OCI-LY7 (cell line): ENCODE data around the gene ANG. TPM values are rescaled to one million over a fixed set of nuclear protein-coding genes. Genes with fewer than 3 reads are reported as not detected.

ENCODE experiments used
- BruUV-seq: library from RNA; stranded (reverse); fragments of 400-500 nt; replicated peaks from 2 replicates; lab custom pipeline; 2021; lab: Mats Ljungman, UMichigan
- CTCF ChIA-PET: fragments of 300-600 bp; sonication (Branson Sonifier 250); formaldehyde crosslinking; loops from one replicate; lab custom pipeline; 2022; ENCODE audit warnings: antibody characterized with exemption; ENCODE audit not compliant: unreplicated experiment; lab: Charles Lee
- POLR2A ChIA-PET: fragments of 300-600 bp; sonication (Branson Sonifier 250); formaldehyde crosslinking; loops from one replicate; lab custom pipeline; 2022; ENCODE audit warnings: antibody characterized with exemption; lab: Charles Lee
- DNase-seq: peaks from one replicate; pipeline ENCODE4 v3.0.0-alpha.2; 2015; ENCODE audit warnings: low spot score
- H2AFZ ChIP-seq: fragments of 200-600 bp; sonication (generic), shearing (Covaris generic); 2 replicates; pipeline ENCODE4 v1.6.1; 2014; ENCODE audit warnings: mild to moderate bottlenecking, antibody characterized with exemption, low read length, moderate library complexity
- H3K27ac ChIP-seq: fragments of 200-600 bp; sonication (generic); 2 replicates; pipeline ENCODE4 v1.5.1; 2014; ENCODE audit warnings: mixed run types, low read depth, mild to moderate bottlenecking, moderate library complexity, low read length, inconsistent platforms; ENCODE audit not compliant: poor library complexity, severe bottlenecking
- H3K36me3 ChIP-seq: fragments of 200-600 bp; sonication (generic); 2 replicates; pipeline ENCODE4 v1.6.1; 2014; ENCODE audit warnings: mild to moderate bottlenecking, antibody characterized with exemption, low read length, moderate library complexity, mixed read lengths; ENCODE audit not compliant: insufficient read depth
- H3K4me1 ChIP-seq: fragments of 200-600 bp; sonication (generic); 2 replicates; pipeline ENCODE4 v1.5.1; 2014; ENCODE audit warnings: mild to moderate bottlenecking, low read length; ENCODE audit not compliant: insufficient read depth, poor library complexity, severe bottlenecking
- H3K4me2 ChIP-seq: fragments of 200-600 bp; sonication (generic); 2 replicates; pipeline ENCODE4 v1.6.1; 2014; ENCODE audit warnings: mild to moderate bottlenecking, low read length
- H3K4me3 ChIP-seq: fragments of 200-600 bp; sonication (generic); 2 replicates; pipeline ENCODE4 v1.5.1; 2014; ENCODE audit warnings: mild to moderate bottlenecking, low read depth, low read length; ENCODE audit not compliant: poor library complexity, severe bottlenecking
- H3K79me2 ChIP-seq: fragments of 200-600 bp; sonication (generic); 2 replicates; pipeline ENCODE4 v1.6.1; 2016; ENCODE audit warnings: low read depth, mild to moderate bottlenecking, low read length, moderate library complexity, mixed read lengths; ENCODE audit not compliant: insufficient read depth
- H3K9me2 ChIP-seq: fragments of 200-600 bp; sonication (generic); 2 replicates; pipeline ENCODE4 v1.6.1; 2016; ENCODE audit warnings: mild to moderate bottlenecking, low read length, mixed read lengths; ENCODE audit not compliant: insufficient read depth
- H3K9me3 ChIP-seq: fragments of 200-600 bp; sonication (generic); 2 replicates; pipeline ENCODE4 v1.6.1; 2014; ENCODE audit warnings: mild to moderate bottlenecking, mixed run types, low read length, mixed read lengths
- H4K20me1 ChIP-seq: fragments of 200-600 bp; sonication (generic); 2 replicates; pipeline ENCODE4 v1.6.1; 2014; ENCODE audit warnings: mild to moderate bottlenecking, antibody characterized with exemption, low read length, moderate library complexity, mixed read lengths; ENCODE audit not compliant: insufficient read depth
- EZH2phosphoT487 ChIP-seq: fragments of 200-600 bp; sonication (generic); IDR thresholded peaks from 2 replicates; pipeline ENCODE4 v1.6.1; 2018; ENCODE audit warnings: low read depth, borderline replicate concordance, mild to moderate bottlenecking, mixed run types, antibody characterized with exemption, low read length, moderate library complexity, mixed read lengths
- intact Hi-C: fragments of 100-400 bp; cut with micrococcal nuclease; formaldehyde crosslinking; loops from one replicate; pipeline ENCODE4 v1.10.0; 2022; ENCODE audit not compliant: unreplicated experiment
- total RNA-seq, 2 experiments: library from RNA; depleted of rRNA in 1 of 2; stranded (reverse); fragments of >200 nt in 1 of 2; shearing (Covaris generic) in 1 of 2; gene quantifications; 2 replicates each; pipeline ENCODE4 v1.2.3, GENCODE V29; 2014 to 2022
- TF ChIP-seq, protein P1 (sequence below): fragments of 200-600 bp; sonication (generic); conservative IDR thresholded peaks from 2 replicates; pipeline ENCODE4 v1.5.1; 2014; ENCODE audit warnings: mild to moderate bottlenecking, antibody characterized with exemption, low read length, moderate library complexity, mixed read lengths

Gene ANG
- total RNA-seq, 2 experiments from 2014 or later: not detected

DNA sequence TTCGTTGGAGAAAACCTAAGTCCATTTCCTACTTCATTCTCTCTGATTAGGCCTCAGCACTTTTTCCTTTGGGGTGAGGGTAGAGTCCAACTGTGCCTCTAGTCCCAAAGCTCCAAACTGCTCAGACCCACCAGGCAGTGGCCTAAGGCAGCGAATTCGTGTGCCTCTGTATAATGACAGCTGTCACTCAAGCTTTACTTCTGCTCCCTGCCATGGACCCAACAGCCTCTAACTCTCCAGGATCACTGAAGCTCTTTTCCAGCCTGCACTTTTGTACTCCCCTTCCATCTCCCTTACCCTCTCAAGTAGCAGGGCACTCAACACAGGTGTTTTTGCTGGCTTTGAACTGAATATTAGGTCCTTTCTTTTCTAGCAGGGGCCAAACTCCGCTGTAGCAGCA is 32.3 kb upstream of the ANG start:
- Histone ChIP-seq H3K79me2 (no peaks in the 10 kb centered on the region), H3K4me1 (no peaks in the 10 kb centered on the region), H3K4me2 (no peak overlapping the region), H2AFZ (no peak overlapping the region), H3K27ac (no peak overlapping the region), H3K9me3 (no peaks in the 10 kb centered on the region), H3K4me3 (no peak overlapping the region), H3K9me2 (no peaks in the 10 kb centered on the region), H4K20me1 (no peaks in the 10 kb centered on the region), H3K36me3 (no peaks in the 10 kb centered on the region)
- no TSS peak for BruUV-seq
- ChIA-PET POLR2A (no interaction called here), CTCF (no interaction called here)
- DNase-seq: no peak
- intact Hi-C loops: no loop called here
- TF ChIP-seq, protein P1, sequence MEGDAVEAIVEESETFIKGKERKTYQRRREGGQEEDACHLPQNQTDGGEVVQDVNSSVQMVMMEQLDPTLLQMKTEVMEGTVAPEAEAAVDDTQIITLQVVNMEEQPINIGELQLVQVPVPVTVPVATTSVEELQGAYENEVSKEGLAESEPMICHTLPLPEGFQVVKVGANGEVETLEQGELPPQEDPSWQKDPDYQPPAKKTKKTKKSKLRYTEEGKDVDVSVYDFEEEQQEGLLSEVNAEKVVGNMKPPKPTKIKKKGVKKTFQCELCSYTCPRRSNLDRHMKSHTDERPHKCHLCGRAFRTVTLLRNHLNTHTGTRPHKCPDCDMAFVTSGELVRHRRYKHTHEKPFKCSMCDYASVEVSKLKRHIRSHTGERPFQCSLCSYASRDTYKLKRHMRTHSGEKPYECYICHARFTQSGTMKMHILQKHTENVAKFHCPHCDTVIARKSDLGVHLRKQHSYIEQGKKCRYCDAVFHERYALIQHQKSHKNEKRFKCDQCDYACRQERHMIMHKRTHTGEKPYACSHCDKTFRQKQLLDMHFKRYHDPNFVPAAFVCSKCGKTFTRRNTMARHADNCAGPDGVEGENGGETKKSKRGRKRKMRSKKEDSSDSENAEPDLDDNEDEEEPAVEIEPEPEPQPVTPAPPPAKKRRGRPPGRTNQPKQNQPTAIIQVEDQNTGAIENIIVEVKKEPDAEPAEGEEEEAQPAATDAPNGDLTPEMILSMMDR: no peak
- TF ChIP-seq EZH2phosphoT487: no peak

DNA sequence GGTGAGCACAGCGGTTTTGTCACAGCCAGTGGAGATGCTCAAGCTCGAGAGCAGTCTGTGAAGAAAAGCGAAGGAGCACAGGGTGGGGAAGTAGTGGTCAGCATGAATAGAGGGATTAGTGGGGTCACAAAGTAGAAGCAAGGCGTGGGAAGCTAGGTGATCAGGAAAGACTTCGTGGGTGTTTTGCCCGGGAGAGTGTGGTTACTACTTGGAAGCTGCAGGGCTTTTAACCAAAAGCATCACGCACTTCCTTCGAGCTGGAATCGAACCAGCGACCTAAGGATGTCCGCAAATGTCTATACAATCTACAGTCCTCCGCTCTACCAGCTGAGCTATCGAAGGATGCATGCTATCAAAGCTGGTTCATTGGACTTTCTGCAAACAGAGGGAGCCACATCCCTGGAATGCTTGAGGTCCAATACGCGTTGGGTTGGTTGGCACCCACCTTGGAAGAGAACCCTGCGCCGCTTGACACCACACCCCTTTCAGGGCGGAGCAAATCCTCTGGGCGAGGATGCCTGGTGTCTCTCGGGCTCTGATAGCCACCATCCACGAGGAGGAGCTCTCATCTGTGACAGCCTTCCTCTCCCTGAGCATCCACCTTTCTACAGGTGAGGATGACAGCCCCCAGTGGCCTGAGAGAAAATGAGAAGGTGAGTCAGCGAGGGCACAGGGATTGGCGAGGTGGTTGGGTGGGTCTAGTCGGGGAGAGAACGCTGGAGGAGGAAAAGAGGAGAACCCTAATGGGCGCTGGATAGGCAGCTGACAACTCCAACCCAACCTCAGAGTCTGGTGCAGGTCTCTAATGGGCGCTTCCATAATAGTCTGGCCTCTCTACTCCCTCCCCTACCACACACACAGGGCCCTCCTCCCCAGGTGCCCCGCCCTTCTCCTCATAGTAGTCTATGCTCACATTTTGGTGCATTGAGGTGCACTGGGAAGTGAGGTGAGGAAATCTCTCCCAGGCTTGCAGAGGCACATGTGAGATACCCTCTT is 31.1 kb upstream of the ANG start:
- no peaks in the 10 kb centered on the region for H4K20me1 ChIP-seq
- H3K4me2 ChIP-seq: no peak overlapping the region
- ChIA-PET POLR2A (interaction anchor here (0.7 kb wide), 1 partner anchor 1544 kb away, joined by 4 read pairs; no protein-coding TSS in a partner anchor), CTCF (no interaction called here)
- H3K36me3 ChIP-seq: no peaks in the 10 kb centered on the region
- intact Hi-C loops: no loop called here
- no peak for DNase-seq
- TF ChIP-seq, protein P1: peak; percentile 41; the same call in 1 of the 2 replicates
- TF ChIP-seq EZH2phosphoT487: no peak
- H3K4me1 ChIP-seq: no peaks in the 10 kb centered on the region
- no peak overlapping the region for H3K27ac ChIP-seq
- no TSS peak for BruUV-seq
- no peaks in the 10 kb centered on the region for H3K79me2 ChIP-seq
- H2AFZ ChIP-seq: no peak overlapping the region
- no peak overlapping the region for H3K4me3 ChIP-seq
- H3K9me2 ChIP-seq: no peaks in the 10 kb centered on the region
- H3K9me3 ChIP-seq: no peaks in the 10 kb centered on the region

DNA sequence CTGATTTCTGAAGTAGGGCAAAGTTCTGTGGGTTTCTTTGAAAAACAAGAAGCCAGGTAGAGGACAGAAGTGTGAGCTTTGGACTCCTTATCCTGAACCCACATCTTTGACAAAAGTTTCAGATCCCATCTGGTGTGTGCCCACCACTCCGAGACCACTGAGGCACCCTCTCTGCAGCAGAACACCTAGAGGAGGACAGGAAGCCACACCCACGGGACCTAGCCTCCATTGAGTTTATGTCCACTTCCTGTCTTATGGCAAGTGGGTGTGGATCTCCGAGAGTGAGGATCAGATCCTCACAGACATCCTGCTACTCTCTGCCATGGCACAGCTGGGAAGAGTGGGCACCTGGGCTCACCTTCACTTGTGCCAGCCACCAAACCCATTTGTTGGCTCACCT is 30.3 kb upstream of the ANG start:
- Histone ChIP-seq H2AFZ (no peak overlapping the region), H3K9me2 (no peaks in the 10 kb centered on the region), H3K4me3 (no peak overlapping the region), H3K36me3 (no peaks in the 10 kb centered on the region), H3K4me1 (no peaks in the 10 kb centered on the region), H3K27ac (no peak overlapping the region), H3K79me2 (no peaks in the 10 kb centered on the region), H4K20me1 (no peaks in the 10 kb centered on the region), H3K9me3 (no peaks in the 10 kb centered on the region), H3K4me2 (no peak overlapping the region)
- ChIA-PET CTCF (no interaction called here), POLR2A (interaction anchor here (0.7 kb wide), 1 partner anchor 1543 kb away, joined by 4 read pairs; no protein-coding TSS in a partner anchor)
- no TSS peak for BruUV-seq
- intact Hi-C loops: no loop called here
- DNase-seq: no peak
- TF ChIP-seq, protein P1: no peak
- TF ChIP-seq EZH2phosphoT487: no peak
